ENCODE measurements around the gene TM4SF20. TPM values are rescaled to one million over a fixed set of nuclear protein-coding genes. Genes with fewer than 3 reads are reported as not detected.

Gene TM4SF20
- total and polyA plus RNA-seq, 8 donors = 2.8 TPM; not detected in 7

DNA sequence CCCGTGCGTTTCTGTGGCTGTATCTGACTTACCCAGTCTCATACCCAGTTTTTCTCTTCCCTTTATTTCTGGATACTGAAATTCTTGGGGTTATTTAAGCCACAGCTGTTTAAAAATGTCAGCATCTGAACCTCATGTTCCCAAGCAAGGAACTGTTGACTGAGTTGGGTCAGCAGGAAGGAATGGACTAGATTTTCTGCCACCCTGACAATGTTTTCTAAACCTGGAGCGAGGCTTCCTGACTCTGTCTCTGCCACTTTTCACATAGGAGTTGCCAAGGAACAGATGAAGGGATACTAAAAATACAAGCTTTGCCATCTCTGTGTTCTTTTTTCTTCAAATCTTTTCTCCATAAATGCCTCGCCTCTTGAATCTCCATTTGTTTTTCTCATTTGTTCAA is 37.6 kb upstream of the TM4SF20 start:
- 66 to 91% (median 86%) methylated on average over 4 of the region's 4 CpGs for WGBS, 5 donors
- TF ChIP-seq, protein P1, sequence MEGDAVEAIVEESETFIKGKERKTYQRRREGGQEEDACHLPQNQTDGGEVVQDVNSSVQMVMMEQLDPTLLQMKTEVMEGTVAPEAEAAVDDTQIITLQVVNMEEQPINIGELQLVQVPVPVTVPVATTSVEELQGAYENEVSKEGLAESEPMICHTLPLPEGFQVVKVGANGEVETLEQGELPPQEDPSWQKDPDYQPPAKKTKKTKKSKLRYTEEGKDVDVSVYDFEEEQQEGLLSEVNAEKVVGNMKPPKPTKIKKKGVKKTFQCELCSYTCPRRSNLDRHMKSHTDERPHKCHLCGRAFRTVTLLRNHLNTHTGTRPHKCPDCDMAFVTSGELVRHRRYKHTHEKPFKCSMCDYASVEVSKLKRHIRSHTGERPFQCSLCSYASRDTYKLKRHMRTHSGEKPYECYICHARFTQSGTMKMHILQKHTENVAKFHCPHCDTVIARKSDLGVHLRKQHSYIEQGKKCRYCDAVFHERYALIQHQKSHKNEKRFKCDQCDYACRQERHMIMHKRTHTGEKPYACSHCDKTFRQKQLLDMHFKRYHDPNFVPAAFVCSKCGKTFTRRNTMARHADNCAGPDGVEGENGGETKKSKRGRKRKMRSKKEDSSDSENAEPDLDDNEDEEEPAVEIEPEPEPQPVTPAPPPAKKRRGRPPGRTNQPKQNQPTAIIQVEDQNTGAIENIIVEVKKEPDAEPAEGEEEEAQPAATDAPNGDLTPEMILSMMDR (IDR thresholded peaks at IDR 0.05) = no peak
- TF ChIP-seq POLR2AphosphoS5 (IDR thresholded peaks at IDR 0.05) = no peak
- no peak for TF ChIP-seq POLR2A (IDR thresholded peaks at IDR 0.05)
- TF ChIP-seq EP300 (IDR thresholded peaks at IDR 0.05) = no peak
- Histone ChIP-seq H3K9me3 (no peaks in the 10 kb centered on the region), H3K36me3 (no peaks in the 10 kb centered on the region), H3K4me1 (peaks cover 0 to 13% (median 4%) of the 10 kb centered on the region in 4 donors), H3K27me3 (no peaks in the 10 kb centered on the region), H3K27ac (peak overlapping the region in 4 of 5 donors; percentile 6 to 74 (median 52)), H3K4me3 (no peak overlapping the region)
- intact Hi-C loops (cut with DNase I; ENCODE audit: low total_unique reads) = no loop called here
- DNase-seq = no peak

DNA sequence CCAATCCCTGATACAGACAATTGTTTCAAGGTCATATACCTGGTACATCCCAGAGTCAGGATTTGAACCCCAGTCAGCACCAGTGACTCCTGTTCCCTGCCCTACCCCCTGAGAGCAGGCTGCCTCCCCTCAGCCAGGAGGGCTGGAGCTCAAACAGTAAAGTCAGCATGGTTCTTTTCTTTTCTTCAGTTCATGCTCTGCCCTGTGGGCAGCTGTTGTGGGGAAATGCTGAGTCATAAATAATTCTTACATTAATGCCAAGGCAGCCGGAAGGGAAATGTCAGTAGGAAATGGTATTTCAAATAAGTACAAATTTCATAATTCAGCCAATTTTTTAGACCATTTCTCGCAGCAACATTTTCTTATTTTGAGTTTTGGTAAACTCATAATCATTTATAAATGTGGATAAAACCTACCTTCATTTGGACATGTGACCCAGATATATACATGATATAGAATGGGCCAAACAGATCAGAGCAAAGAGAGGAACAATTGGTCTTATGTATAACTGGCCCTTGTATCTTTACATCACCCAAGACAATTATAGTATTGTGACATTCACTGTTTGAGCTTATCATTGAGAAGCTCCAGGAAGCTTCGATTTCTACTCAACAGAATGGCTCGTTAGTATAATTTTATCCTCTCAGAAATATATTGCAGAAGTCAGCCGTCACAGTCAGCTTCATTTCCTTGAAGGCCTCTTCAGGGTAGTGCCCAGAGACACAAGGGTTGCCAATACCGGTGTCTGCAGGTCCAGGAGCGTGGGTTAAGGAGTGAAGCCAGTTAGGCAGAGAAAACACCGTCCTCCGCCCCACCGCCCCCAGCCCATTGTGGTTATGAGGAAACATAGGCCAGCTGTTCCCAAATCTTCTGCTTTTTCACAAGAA is 36.7 kb upstream of the TM4SF20 start:
- intact Hi-C loops (cut with DNase I; ENCODE audit: low total_unique reads) = no loop called here
- Histone ChIP-seq H3K9me3 (no peaks in the 10 kb centered on the region), H3K27me3 (no peaks in the 10 kb centered on the region), H3K4me1 (peaks cover 0 to 13% (median 3%) of the 10 kb centered on the region in 4 donors), H3K36me3 (no peaks in the 10 kb centered on the region), H3K27ac (peak overlapping the region in 4 of 5 donors; percentile 6 to 74 (median 52)), H3K4me3 (no peak overlapping the region)
- 57 to 72% (median 67%) methylated on average over 10 of the region's 10 CpGs for WGBS, 5 donors
- TF ChIP-seq, protein P1 (IDR thresholded peaks at IDR 0.05) = no peak
- peak in 2 of 3 donors; percentile 11 to 49 for TF ChIP-seq POLR2AphosphoS5 (IDR thresholded peaks at IDR 0.05)
- no peak for TF ChIP-seq POLR2A (IDR thresholded peaks at IDR 0.05)
- TF ChIP-seq EP300 (IDR thresholded peaks at IDR 0.05) = no peak
- peak in 1 of 2 donors; percentile 46 for DNase-seq

DNA sequence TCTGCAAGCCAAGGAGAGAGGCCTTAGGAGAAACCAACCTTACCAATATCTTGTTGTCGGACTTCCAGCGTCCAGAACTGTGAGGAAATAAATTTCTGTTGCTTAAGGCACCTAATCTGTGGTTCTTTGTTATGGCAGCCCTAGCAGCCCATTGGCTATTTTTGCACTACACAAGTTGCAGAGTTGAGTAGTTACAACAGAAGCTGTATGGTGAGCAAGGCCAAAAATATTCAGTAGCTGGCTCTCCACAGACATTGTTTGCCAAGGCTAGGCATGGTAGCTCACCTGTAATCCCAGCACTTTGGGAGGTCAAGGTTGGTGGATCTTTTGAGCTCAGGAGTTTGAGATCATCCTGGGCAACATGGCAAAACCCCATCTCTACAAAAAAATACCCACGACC is 35.7 kb upstream of the TM4SF20 start:
- 82 to 95% (median 88%) methylated on average over 3 of the region's 3 CpGs for WGBS, 5 donors
- Histone ChIP-seq H3K27ac (peak overlapping the region in 3 of 5 donors; percentile 18 to 74 (median 54)), H3K27me3 (no peaks in the 10 kb centered on the region), H3K36me3 (no peaks in the 10 kb centered on the region), H3K4me1 (peaks cover 0 to 13% (median 2%) of the 10 kb centered on the region in 4 donors), H3K9me3 (no peaks in the 10 kb centered on the region), H3K4me3 (no peak overlapping the region)
- TF ChIP-seq POLR2AphosphoS5 (IDR thresholded peaks at IDR 0.05) = no peak
- TF ChIP-seq EP300 (IDR thresholded peaks at IDR 0.05) = no peak
- no peak for TF ChIP-seq POLR2A (IDR thresholded peaks at IDR 0.05)
- TF ChIP-seq, protein P1 (IDR thresholded peaks at IDR 0.05) = no peak
- DNase-seq = no peak
- intact Hi-C loops (cut with DNase I; ENCODE audit: low total_unique reads) = no loop called here

DNA sequence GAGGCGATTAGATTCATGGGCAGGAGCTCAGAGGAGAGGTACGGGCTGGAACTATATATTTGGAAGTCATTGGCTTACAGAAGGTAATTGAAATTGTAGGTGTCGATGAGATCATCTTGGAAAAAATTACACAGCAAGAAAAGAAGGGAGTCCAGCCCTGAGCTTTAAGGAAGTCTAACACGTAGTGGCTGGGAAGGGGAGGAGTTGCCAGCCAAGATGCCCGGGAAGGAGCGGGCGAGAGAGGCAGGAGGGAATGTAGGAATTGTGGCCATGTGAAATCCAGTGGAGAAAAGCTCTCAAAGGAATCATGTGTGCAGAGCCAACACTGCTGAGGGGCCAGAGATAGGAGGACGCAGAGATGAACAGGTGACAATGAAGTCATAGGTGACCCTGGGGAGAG is 34.3 kb upstream of the TM4SF20 start:
- Histone ChIP-seq H3K27ac (no peak overlapping the region), H3K27me3 (no peaks in the 10 kb centered on the region), H3K4me1 (peaks cover 0 to 13% (median 2%) of the 10 kb centered on the region in 4 donors), H3K36me3 (no peaks in the 10 kb centered on the region), H3K4me3 (no peak overlapping the region), H3K9me3 (no peaks in the 10 kb centered on the region)
- TF ChIP-seq, protein P1 (IDR thresholded peaks at IDR 0.05) = no peak
- TF ChIP-seq POLR2A (IDR thresholded peaks at IDR 0.05) (no peak), POLR2AphosphoS5 (IDR thresholded peaks at IDR 0.05) (no peak), EP300 (IDR thresholded peaks at IDR 0.05) (no peak)
- intact Hi-C loops (cut with DNase I; ENCODE audit: low total_unique reads) = no loop called here
- DNase-seq = no peak
- 77 to 88% (median 81%) methylated on average over 8 of the region's 8 CpGs for WGBS, 5 donors

Measured in stomach (tissue), 9 donors.